Measurements from ENCODE around the gene NKX6-1.

DNA sequence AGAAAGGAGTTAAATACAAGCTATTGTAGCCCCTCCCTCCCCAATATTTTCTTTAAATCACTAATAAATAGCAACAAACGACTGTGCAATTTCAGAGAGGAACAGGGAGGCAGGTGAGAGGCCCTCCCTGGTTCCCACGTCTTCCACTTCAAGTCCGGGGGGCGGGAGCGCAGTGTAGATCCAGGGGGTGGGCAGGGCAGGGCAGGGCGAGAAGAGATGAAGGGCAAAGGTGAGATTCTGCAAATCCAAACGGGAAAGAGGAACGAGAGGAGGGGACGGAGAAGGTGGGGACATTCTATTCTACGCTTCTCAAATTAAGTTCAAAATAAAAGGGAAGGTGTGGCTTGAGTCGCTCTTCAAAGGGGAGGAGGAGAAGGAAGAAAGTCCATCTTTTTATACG is 6.8 kb downstream of the NKX6-1 start:
- TF ChIP-seq POLR2A (IDR thresholded peaks at IDR 0.05) = no peak
- no peak for TF ChIP-seq CTCF (IDR thresholded peaks at IDR 0.05)

Data from esophagus squamous epithelium (tissue), 4 donors.